GM18511 (cell line): ENCODE results near the gene ILF3.
"Not testable (repeated sequence)": the region's sequence is repeated elsewhere in the genome, so short reads cannot be mapped to it uniquely, and the experiment has no call there.

Source experiments
- ATAC-seq: cut with Tn5 transposase; IDR thresholded peaks from one replicate; pipeline ENCODE4 v1.9.1; 2021; ENCODE audit warnings: mild to moderate bottlenecking, moderate library complexity; ENCODE audit not compliant: unreplicated experiment

Gene ILF3

GRCh38 chr19:10671922-10672321 lies 17.8 kb downstream of the ILF3 start:
- ATAC-seq: not testable (repeated sequence)

- ATAC-seq: not testable (repeated sequence)
Measured at GRCh38 chr19:10675214-10675613, 21.1 kb downstream of the ILF3 start.

- no peak for ATAC-seq
Measured at GRCh38 chr19:10677751-10678150, 23.6 kb downstream of the ILF3 start.

GRCh38 chr19:10678813-10679212 lies 24.7 kb downstream of the ILF3 start:
- ATAC-seq: no peak

GRCh38 chr19:10679743-10680142 lies 25.6 kb downstream of the ILF3 start:
- no peak for ATAC-seq

GRCh38 chr19:10680545-10681135 lies 26.5 kb downstream of the ILF3 start:
- no peak for ATAC-seq

- ATAC-seq: no peak
Measured at GRCh38 chr19:10681658-10682057, 27.5 kb downstream of the ILF3 start.

- no peak for ATAC-seq
Measured at GRCh38 chr19:10682397-10683063, 28.4 kb downstream of the ILF3 start.

GRCh38 chr19:10683064-10683426 lies 28.9 kb downstream of the ILF3 start:
- no peak for ATAC-seq

GRCh38 chr19:10683582-10683981 lies 29.4 kb downstream of the ILF3 start:
- no peak for ATAC-seq

- no peak for ATAC-seq
Measured at GRCh38 chr19:10685210-10685609, 31.1 kb downstream of the ILF3 start.

- ATAC-seq: no peak
Measured at GRCh38 chr19:10686193-10686592, 32.0 kb downstream of the ILF3 start.

- no peak for ATAC-seq
Measured at GRCh38 chr19:10686661-10687517, 32.7 kb downstream of the ILF3 start.

- no peak for ATAC-seq
Measured at GRCh38 chr19:10687518-10688288, 33.6 kb downstream of the ILF3 start.

- ATAC-seq: no peak
Measured at GRCh38 chr19:10688545-10689280, 34.6 kb downstream of the ILF3 start.

- ATAC-seq: no peak
Measured at GRCh38 chr19:10690341-10690781, 36.2 kb downstream of the ILF3 start.

GRCh38 chr19:10691178-10691881 lies 37.2 kb downstream of the ILF3 start:
- ATAC-seq: no peak

GRCh38 chr19:10691883-10692282 lies 37.7 kb downstream of the ILF3 start:
- no peak for ATAC-seq

GRCh38 chr19:10692673-10693264 lies 38.6 kb downstream of the ILF3 start:
- ATAC-seq: no peak
